Left ventricle myocardium inferior (tissue), 1 donor: Measurements from ENCODE around the gene COMMD4. TPM values are rescaled to one million over a fixed set of nuclear protein-coding genes. Genes with fewer than 3 reads are reported as not detected.
A peak's percentile ranks its signal among the peaks of the same experiment; 100 is the strongest.
"Not testable (repeated sequence)": the region's sequence is repeated elsewhere in the genome, so short reads cannot be mapped to it uniquely, and the experiment has no call there.

ENCODE experiments used
- DNase-seq: peaks from one replicate; pipeline ENCODE4 v3.0.0-alpha.2; 2020
- H3K27ac ChIP-seq: fragments of 200-600 bp; replicated peaks from 2 replicates; pipeline ENCODE4 v1.8.0; 2021
- H3K27me3 ChIP-seq: fragments of 200-600 bp; 2 replicates; pipeline ENCODE4 v1.8.0; 2021; ENCODE audit warnings: low read depth
- H3K36me3 ChIP-seq: fragments of 200-600 bp; 2 replicates; pipeline ENCODE4 v1.8.0; 2021
- H3K4me1 ChIP-seq: fragments of 200-600 bp; 2 replicates; pipeline ENCODE4 v1.8.0; 2021
- H3K4me3 ChIP-seq: fragments of 200-600 bp; 2 replicates; pipeline ENCODE4 v1.8.0; 2021; ENCODE audit warnings: mild to moderate bottlenecking, moderate library complexity
- H3K9me3 ChIP-seq: fragments of 200-600 bp; replicated peaks from 2 replicates; pipeline ENCODE4 v1.8.0; 2021
- intact Hi-C: fragments of 100-400 bp; cut with micrococcal nuclease; formaldehyde crosslinking; loops from one replicate; pipeline ENCODE4 v1.11.0; 2022
- total RNA-seq: library from RNA; stranded (reverse); fragmentation: NEBNext Ultra II Directional; extraction: Animal tissue kit (Norgen Biotek cat#: 25700); gene quantifications from one replicate; pipeline ENCODE4 v1.2.1, GENCODE V29; 2021
- TF ChIP-seq, protein P1 (sequence below): fragments of 200-600 bp; IDR thresholded peaks from 2 replicates; pipeline ENCODE4 v1.8.0; 2021; ENCODE audit warnings: antibody characterized with exemption, mild to moderate bottlenecking, borderline replicate concordance
- donor health status: DM: no; HTN: yes; CAD: no; lungs with severe emphysema.

Gene COMMD4
- total RNA-seq, 1 donor from 2014 or later, result 36.4 TPM

GRCh38 chr15:75306188-75306587, 29.7 kb upstream of the COMMD4 start:
- no peak for DNase-seq
- H3K9me3 ChIP-seq, result no peaks in the 10 kb centered on the region
- TF ChIP-seq, protein P1, sequence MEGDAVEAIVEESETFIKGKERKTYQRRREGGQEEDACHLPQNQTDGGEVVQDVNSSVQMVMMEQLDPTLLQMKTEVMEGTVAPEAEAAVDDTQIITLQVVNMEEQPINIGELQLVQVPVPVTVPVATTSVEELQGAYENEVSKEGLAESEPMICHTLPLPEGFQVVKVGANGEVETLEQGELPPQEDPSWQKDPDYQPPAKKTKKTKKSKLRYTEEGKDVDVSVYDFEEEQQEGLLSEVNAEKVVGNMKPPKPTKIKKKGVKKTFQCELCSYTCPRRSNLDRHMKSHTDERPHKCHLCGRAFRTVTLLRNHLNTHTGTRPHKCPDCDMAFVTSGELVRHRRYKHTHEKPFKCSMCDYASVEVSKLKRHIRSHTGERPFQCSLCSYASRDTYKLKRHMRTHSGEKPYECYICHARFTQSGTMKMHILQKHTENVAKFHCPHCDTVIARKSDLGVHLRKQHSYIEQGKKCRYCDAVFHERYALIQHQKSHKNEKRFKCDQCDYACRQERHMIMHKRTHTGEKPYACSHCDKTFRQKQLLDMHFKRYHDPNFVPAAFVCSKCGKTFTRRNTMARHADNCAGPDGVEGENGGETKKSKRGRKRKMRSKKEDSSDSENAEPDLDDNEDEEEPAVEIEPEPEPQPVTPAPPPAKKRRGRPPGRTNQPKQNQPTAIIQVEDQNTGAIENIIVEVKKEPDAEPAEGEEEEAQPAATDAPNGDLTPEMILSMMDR, result no peak
- H3K4me3 ChIP-seq, result no peak overlapping the region
- H3K27ac ChIP-seq, result no peak overlapping the region
- intact Hi-C loops, result loop anchor here (10.0 kb wide), 1 partner anchor 71 kb away; no protein-coding TSS in a partner anchor
- no peaks in the 10 kb centered on the region for H3K36me3 ChIP-seq
- H3K4me1 ChIP-seq, result no peaks in the 10 kb centered on the region
- peaks cover 70% of the 10 kb centered on the region for H3K27me3 ChIP-seq

GRCh38 chr15:75307778-75308390, 28.0 kb upstream of the COMMD4 start:
- peaks cover 72% of the 10 kb centered on the region for H3K27me3 ChIP-seq
- intact Hi-C loops, result loop anchor here (10.0 kb wide), 1 partner anchor 73 kb away; no protein-coding TSS in a partner anchor
- H3K4me1 ChIP-seq, result no peaks in the 10 kb centered on the region
- H3K27ac ChIP-seq, result no peak overlapping the region
- TF ChIP-seq, protein P1, result peak; percentile 41
- no peak for DNase-seq
- H3K36me3 ChIP-seq, result no peaks in the 10 kb centered on the region
- H3K9me3 ChIP-seq, result no peaks in the 10 kb centered on the region
- no peak overlapping the region for H3K4me3 ChIP-seq

GRCh38 chr15:75309711-75310110, 26.2 kb upstream of the COMMD4 start:
- Histone ChIP-seq H3K27me3 (peaks cover 64% of the 10 kb centered on the region), H3K9me3 (no peaks in the 10 kb centered on the region), H3K4me3 (no peak overlapping the region), H3K4me1 (no peaks in the 10 kb centered on the region), H3K27ac (no peak overlapping the region), H3K36me3 (no peaks in the 10 kb centered on the region)
- TF ChIP-seq, protein P1, result no peak
- intact Hi-C loops, result loop anchor here (10.0 kb wide), 1 partner anchor 75 kb away; no protein-coding TSS in a partner anchor
- DNase-seq, result no peak

DNA sequence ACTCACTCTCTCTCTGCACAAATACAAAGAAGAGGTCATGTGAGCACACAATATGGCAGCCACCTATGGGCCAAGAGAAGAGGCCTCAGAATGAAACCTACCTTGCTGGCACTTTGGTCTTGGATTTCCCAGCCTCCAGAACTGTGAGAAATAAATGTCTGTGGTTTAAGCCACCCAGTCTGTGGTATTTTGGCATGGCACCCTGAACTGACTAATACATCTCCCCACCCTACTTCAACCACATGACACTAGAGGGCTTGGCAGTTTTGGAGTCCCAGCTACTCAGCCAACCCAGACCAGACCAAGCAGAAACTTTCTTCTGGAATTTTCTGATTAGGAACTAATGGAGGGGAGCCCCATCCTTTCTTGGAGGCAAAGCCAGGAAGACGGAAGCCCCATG, 23.3 kb upstream of the COMMD4 start:
- intact Hi-C loops, H3K9me3 ChIP-seq, DNase-seq, H3K36me3 ChIP-seq, H3K27ac ChIP-seq, H3K4me1 ChIP-seq, H3K4me3 ChIP-seq: not testable (repeated sequence)
- H3K27me3 ChIP-seq, result peaks cover 36% of the 10 kb centered on the region

DNA sequence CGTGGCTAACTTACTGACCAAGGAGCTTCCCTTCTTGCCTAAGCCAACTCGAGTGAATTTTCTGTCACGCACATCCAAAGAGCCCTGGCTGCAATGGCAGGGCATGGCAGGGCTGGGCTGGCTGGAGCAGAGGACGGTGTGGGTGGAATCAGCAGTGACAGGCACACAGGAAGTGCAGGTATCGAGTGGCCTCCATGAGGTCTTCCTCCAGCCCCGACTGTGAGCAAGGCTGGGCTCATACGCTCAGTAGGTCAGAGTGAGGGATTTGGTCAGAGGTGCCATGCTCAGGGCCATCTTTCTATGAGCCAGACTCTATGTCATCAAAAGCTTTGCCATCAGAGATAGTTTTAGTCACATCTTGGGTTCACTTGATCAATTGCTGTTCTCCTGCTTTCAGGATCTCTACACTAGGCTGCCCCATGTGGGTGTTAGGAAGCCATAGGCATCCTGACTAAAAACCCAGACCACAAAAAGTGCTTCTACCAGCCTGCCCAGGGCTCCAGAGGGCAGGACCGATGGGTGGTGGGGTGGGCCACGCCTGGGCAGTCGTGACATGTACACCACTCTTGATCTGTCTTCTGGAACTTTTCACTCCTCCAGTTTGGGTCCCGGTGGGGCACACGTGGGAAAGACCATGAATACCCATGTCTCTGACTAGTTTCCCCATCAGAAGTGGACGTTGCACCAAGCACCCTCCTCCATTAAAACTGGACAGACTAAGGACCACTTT, 22.6 kb upstream of the COMMD4 start:
- TF ChIP-seq, protein P1, result no peak
- H3K9me3 ChIP-seq, result no peaks in the 10 kb centered on the region
- intact Hi-C loops, result no loop called here
- no peaks in the 10 kb centered on the region for H3K4me1 ChIP-seq
- H3K27ac ChIP-seq, result no peak overlapping the region
- DNase-seq, result no peak
- no peaks in the 10 kb centered on the region for H3K36me3 ChIP-seq
- peaks cover 29% of the 10 kb centered on the region for H3K27me3 ChIP-seq
- H3K4me3 ChIP-seq, result no peak overlapping the region
